LoVo (cell line): ENCODE measurements around the gene TSSK3.
A peak's percentile ranks its signal among the peaks of the same experiment; 100 is the strongest.
"Not testable (repeated sequence)": the region's sequence is repeated elsewhere in the genome, so short reads cannot be mapped to it uniquely, and the experiment has no call there.

Experiments
- DNase-seq: peaks from one replicate; pipeline ENCODE4 v3.0.0-alpha.2; 2016; ENCODE audit warnings: low spot score

TSSK3 gene

GRCh38 chr1:32363713-32364112, 1.4 kb downstream of the TSSK3 start:
- DNase-seq: no peak

- DNase-seq: no peak
Observed at GRCh38 chr1:32364836-32365235, 2.5 kb downstream of the TSSK3 start.

GRCh38 chr1:32365445-32365844, 3.1 kb downstream of the TSSK3 start:
- DNase-seq: no peak

- DNase-seq: no peak
Observed at GRCh38 chr1:32367912-32368635, 5.7 kb downstream of the TSSK3 start.

- DNase-seq: no peak
Observed at GRCh38 chr1:32372149-32372756, 9.9 kb downstream of the TSSK3 start.

GRCh38 chr1:32373996-32374592, 11.8 kb downstream of the TSSK3 start:
- no peak for DNase-seq

GRCh38 chr1:32376199-32376598, 13.9 kb downstream of the TSSK3 start:
- no peak for DNase-seq

- no peak for DNase-seq
Observed at GRCh38 chr1:32377541-32378220, 15.3 kb downstream of the TSSK3 start.

- no peak for DNase-seq
Observed at GRCh38 chr1:32380057-32380456, 17.7 kb downstream of the TSSK3 start.

GRCh38 chr1:32386676-32387392, 24.5 kb downstream of the TSSK3 start:
- no peak for DNase-seq

- DNase-seq: no peak
Observed at GRCh38 chr1:32388641-32389040, 26.3 kb downstream of the TSSK3 start.

GRCh38 chr1:32390904-32391870, 28.8 kb downstream of the TSSK3 start:
- no peak for DNase-seq

GRCh38 chr1:32392325-32392724, 30.0 kb downstream of the TSSK3 start:
- DNase-seq: no peak

GRCh38 chr1:32393136-32393535, 30.8 kb downstream of the TSSK3 start:
- DNase-seq: no peak

GRCh38 chr1:32393832-32394140, 31.4 kb downstream of the TSSK3 start:
- peak; percentile 41 for DNase-seq

- peak; percentile 98 for DNase-seq
Observed at GRCh38 chr1:32394141-32394889, 32.0 kb downstream of the TSSK3 start, which contains the start of gene BSDC1. BSDC1 (minus strand) TSS chr1:32394441; CDS start chr1:32394414, 27 bp downstream.

GRCh38 chr1:32394890-32395432, 32.6 kb downstream of the TSSK3 start:
- DNase-seq: no peak

- DNase-seq: not testable (repeated sequence)
Observed at GRCh38 chr1:32396524-32396923, 34.2 kb downstream of the TSSK3 start.

- DNase-seq: no peak
Observed at GRCh38 chr1:32398401-32398800, 36.1 kb downstream of the TSSK3 start.

GRCh38 chr1:32399843-32400242, 37.5 kb downstream of the TSSK3 start:
- DNase-seq: no peak
